Activated CD4-positive, alpha-beta T cell treated with anti-CD3 and anti-CD28 coated beads, Interleukin-2, amount 10 ng/mL, durations not matched to agents 24 days and 14 days (primary cell): Measurements from ENCODE around the gene SLC8A1. TPM values are rescaled to one million over a fixed set of nuclear protein-coding genes. Genes with fewer than 3 reads are reported as not detected.
"Not testable (repeated sequence)": the region's sequence is repeated elsewhere in the genome, so short reads cannot be mapped to it uniquely, and the experiment has no call there.

Experiments used
- DNase-seq: peaks from one replicate; pipeline ENCODE4 v3.0.0; 2022
- H3K27ac Mint-ChIP-seq: one replicate; pipeline ENCODE4 v1.8.0; 2022; ENCODE audit warnings: mild to moderate bottlenecking, mixed read lengths
- H3K27me3 Mint-ChIP-seq: one replicate; pipeline ENCODE4 v1.8.0; 2022; ENCODE audit warnings: mixed read lengths
- H3K36me3 Mint-ChIP-seq: one replicate; pipeline ENCODE4 v1.8.0; 2022; ENCODE audit warnings: low read depth, mild to moderate bottlenecking, mixed read lengths
- H3K4me1 Mint-ChIP-seq: one replicate; pipeline ENCODE4 v1.8.0; 2021; ENCODE audit warnings: mixed read lengths
- H3K4me3 Mint-ChIP-seq: one replicate; pipeline ENCODE4 v1.8.0; 2022; ENCODE audit warnings: mild to moderate bottlenecking, moderate library complexity, mixed read lengths
- H3K9me3 Mint-ChIP-seq: one replicate; pipeline ENCODE4 v1.8.0; 2021; ENCODE audit warnings: mixed read lengths
- intact Hi-C: fragments of 100-400 bp; cut with micrococcal nuclease; formaldehyde crosslinking; loops from one replicate; pipeline ENCODE4 v1.15.1; 2023
- total RNA-seq: library from RNA; stranded (reverse); gene quantifications from 2 replicates; pipeline ENCODE4 v1.2.3, GENCODE V29; 2022

SLC8A1 gene
- total RNA-seq, 1 donor from 2014 or later = 5.0 TPM

DNA sequence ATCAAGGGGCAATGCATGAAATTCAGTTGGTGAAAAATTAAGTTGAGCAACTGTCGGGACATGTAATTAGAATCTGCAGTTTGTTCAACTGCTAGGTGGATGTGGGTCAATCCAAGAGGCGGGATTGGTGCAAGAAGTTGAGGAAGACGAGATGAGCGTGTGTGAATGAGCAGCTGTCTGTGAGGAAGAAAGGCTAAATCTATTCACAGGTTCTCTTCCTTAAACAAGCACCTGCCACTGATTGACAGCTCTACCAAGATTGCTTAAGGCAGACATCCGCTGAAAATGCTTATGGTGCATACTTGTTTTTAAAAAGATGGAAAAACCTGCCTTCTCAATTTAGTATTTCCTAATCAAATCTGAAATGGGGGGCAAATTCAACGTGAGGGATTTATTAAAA, 349.4 kb downstream of the SLC8A1 start:
- no peaks in the 10 kb centered on the region for H3K9me3 Mint-ChIP-seq
- no peak overlapping the region for H3K4me3 Mint-ChIP-seq
- H3K4me1 Mint-ChIP-seq = peaks cover 1% of the 10 kb centered on the region
- H3K27ac Mint-ChIP-seq = no peak overlapping the region
- no peaks in the 10 kb centered on the region for H3K27me3 Mint-ChIP-seq
- no peak for DNase-seq
- H3K36me3 Mint-ChIP-seq = no peaks in the 10 kb centered on the region
- intact Hi-C loops = no loop called here

DNA sequence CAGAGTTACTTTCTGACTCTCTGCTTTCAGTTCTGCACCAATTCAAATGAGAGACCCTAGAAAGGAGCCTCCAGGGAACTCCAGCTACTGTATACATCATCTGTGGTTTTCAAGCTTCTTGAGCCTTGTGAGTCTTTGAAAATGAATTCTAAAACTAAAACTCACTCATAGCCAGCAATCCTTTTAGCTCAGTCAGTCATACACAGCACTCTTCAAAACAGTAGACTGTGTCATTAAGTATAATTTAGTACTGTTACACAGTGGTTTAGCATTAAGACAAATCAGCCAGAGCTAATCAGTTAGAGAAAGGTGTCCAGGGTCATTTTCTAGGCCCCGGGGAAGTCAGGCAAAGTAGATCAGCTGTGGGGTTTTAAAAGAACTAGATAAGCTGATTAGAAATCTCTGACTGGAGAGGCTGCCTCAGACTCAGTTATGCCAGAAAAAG, 350.7 kb downstream of the SLC8A1 start:
- Mint-ChIP-seq H3K36me3 (no peaks in the 10 kb centered on the region), H3K4me1 (peaks cover 1% of the 10 kb centered on the region), H3K9me3 (no peaks in the 10 kb centered on the region), H3K4me3 (no peak overlapping the region), H3K27ac (peak overlapping the region; percentile 45), H3K27me3 (no peaks in the 10 kb centered on the region)
- intact Hi-C loops = no loop called here
- DNase-seq = no peak

DNA sequence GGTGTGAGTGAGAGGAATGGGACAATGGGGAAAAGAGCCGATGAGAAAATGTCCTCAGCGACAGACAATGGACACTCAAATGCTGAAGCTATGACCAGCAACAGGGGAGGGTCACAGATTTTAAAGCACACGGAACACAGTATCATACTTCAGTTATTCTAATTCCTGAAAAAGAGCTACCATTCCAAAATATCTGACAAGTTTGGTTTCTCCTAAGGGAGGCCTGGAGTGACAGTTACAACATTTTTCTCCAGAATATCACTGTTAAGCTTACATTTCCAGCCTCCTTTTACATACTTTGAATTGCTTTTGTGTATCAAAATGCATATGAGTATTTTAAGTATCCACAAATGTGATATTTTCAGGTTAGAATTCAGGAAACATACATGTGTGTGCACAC, 351.2 kb downstream of the SLC8A1 start:
- Mint-ChIP-seq H3K27ac (no peak overlapping the region), H3K9me3 (no peaks in the 10 kb centered on the region), H3K4me3 (no peak overlapping the region), H3K27me3 (no peaks in the 10 kb centered on the region), H3K36me3 (no peaks in the 10 kb centered on the region), H3K4me1 (peaks cover 1% of the 10 kb centered on the region)
- intact Hi-C loops = no loop called here
- DNase-seq = no peak

DNA sequence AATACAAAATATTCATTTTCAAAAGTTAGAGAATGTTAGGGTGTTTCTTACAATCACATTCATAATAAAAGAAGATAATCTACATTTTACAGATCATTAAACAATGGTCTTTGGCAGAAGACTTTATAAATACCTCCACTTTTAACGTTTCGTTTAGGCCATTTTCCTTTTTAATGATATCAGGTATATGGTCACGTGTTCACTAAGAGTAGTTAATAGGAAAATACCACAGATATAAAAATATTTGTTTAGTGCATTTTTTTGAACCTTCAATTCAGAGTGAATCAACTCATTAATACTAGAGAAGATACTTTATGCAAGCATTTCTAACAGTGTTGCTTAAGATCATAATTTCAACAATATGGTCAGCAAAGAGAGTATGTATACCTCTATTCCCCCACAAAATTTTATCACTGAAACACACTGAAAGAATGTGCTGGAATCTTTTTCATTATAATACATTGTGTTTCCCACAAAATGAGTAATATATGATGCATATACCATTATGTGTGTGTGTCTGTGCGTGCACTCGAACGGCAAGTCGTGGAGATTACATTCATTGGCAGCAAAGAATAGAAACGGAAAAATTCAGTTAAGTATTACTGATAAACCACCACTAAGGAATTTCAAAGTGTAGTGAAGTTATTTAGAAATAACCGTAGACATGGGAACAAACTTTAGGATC, 353.0 kb downstream of the SLC8A1 start:
- intact Hi-C loops = no loop called here

DNA sequence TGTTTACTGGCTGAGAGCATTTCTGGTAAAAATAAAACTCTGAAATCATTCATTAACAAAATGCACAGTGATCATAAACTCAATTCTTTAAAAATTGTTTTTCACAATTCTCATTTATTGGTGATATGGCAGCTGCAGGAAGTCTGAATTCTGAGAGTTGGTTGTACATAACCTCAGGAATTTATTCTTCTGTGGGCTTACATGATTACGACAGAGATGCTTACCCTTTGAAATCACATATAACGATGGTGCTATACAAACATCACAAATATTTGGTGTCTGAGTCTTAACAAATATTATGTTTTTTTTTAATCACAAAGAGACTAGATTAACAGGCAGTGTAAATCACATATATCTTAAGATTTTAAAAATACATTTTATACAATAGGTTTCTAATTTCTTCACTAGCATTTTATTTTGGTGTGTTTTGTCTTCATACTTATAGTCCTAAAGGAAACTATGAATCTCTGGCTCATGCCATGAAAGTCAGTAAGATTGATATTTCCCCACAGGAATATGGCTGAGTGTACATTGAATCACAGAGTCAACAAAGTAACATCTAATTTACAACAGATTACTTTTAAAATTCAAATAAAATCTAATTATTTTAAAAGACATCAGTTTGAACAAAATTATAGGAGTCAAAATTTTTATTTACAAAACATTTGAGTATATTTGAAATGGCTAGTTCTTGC, 354.1 kb downstream of the SLC8A1 start:
- H3K27ac Mint-ChIP-seq = no peak overlapping the region

More for the DNA sequence above, 353.0 kb downstream of the SLC8A1 start:
- Mint-ChIP-seq H3K9me3 (no peaks in the 10 kb centered on the region), H3K36me3 (no peaks in the 10 kb centered on the region), H3K27me3 (no peaks in the 10 kb centered on the region), H3K27ac (no peak overlapping the region), H3K4me1 (peaks cover 1% of the 10 kb centered on the region), H3K4me3 (no peak overlapping the region)
- DNase-seq = no peak

DNA sequence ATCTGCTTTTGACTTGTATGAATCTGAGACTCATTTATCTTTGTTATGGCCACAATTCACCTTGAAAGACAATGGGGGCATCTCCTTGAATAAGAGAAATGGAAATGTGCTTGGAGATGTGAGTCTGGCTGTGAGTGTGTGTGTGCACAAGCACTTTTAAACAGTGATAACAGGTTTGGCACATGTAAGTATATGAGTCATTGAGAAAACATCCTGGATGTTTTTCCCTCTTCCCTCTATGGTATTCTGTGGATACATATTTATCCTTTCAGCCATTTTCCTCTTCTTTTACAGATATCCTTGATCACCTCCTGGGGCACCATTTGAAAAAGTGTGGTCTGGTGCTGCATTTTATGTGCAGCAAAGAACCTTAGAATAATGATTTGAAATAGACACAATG, 355.5 kb downstream of the SLC8A1 start:
- Mint-ChIP-seq H3K4me1 (peaks cover 1% of the 10 kb centered on the region), H3K4me3 (no peak overlapping the region), H3K27me3 (no peaks in the 10 kb centered on the region), H3K36me3 (no peaks in the 10 kb centered on the region), H3K27ac (no peak overlapping the region), H3K9me3 (no peaks in the 10 kb centered on the region)
- intact Hi-C loops = no loop called here
- DNase-seq = no peak

More for the DNA sequence above, 354.1 kb downstream of the SLC8A1 start:
- intact Hi-C loops = no loop called here
- Mint-ChIP-seq H3K4me1 (peaks cover 1% of the 10 kb centered on the region), H3K4me3 (no peak overlapping the region), H3K27me3 (no peaks in the 10 kb centered on the region), H3K36me3 (no peaks in the 10 kb centered on the region), H3K9me3 (no peaks in the 10 kb centered on the region)
- no peak for DNase-seq

DNA sequence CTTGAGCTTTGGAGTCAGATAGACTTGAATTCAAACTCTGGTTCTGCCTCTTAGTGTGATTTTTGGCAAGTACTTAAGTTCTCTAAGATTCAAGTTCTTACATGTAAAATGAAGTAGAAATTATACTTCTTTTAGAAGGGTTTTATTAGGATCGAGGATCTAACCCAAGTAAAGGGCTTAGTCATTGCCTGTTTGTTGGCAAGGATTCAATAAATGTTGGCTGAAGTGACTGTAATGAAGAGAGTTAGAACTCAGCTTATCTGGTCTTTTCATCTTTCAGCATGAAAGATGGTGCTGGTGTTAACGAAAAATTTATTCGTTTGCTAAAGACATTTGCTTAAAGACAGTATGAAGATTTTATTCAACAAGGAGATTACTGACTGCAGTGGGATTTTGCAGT, 356.9 kb downstream of the SLC8A1 start:
- Mint-ChIP-seq H3K27me3 (no peaks in the 10 kb centered on the region), H3K36me3 (no peaks in the 10 kb centered on the region), H3K27ac (no peak overlapping the region), H3K9me3 (no peaks in the 10 kb centered on the region), H3K4me3 (no peak overlapping the region), H3K4me1 (no peaks in the 10 kb centered on the region)
- intact Hi-C loops = no loop called here
- DNase-seq = no peak

DNA sequence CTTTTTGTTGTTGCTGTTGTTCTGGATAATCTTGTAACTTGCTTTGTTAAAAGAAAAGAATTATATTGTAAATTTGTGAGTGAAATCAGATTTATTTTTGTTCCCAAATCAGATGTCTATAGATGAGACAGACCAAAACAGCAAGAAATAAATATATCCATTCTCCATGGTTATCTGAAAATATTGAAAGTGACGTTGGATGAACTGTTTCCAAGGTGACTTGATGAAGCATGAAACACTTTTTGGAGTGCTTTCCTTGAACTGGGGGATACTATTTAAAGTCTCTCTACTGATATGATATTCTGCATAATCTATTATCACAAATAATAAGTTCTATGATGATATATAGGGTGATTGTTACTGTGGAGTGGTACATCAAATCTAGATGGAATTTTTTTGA, 357.4 kb downstream of the SLC8A1 start:
- no peak for DNase-seq
- Mint-ChIP-seq H3K27me3 (no peaks in the 10 kb centered on the region), H3K36me3 (no peaks in the 10 kb centered on the region), H3K4me1 (no peaks in the 10 kb centered on the region), H3K4me3 (no peak overlapping the region), H3K27ac (no peak overlapping the region), H3K9me3 (no peaks in the 10 kb centered on the region)
- intact Hi-C loops = no loop called here

DNA sequence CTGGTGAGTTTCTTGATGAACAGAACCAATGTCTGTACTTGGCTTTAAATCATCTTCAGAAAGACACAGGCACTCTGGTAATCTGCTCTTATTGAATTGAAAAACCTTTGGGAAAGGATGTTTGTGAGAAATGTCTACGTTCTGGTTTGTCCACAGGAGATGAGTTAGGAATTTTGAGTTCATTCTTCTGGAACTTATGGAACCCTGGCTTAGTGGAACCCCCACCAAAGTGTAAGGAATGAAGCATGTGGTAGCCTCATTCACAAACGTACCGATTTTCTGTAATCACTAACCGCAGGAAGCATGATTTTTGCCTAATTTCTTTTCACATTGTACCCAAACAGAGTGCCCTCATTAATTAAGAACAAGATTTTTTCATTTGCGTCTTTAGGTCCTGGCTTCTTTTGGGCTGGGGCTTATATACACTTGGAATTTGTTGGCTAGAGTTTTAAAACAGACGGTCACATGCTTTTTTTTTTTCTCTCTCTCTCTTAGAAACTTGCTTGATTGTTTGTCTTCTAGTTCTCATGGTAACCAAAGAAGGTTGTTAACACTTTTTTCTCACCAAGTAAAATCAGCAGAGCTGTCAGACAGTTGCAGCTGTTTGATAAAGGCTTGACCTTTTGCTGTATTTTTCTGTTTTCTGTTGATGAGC, 358.7 kb downstream of the SLC8A1 start:
- Mint-ChIP-seq H3K36me3 (no peaks in the 10 kb centered on the region), H3K4me3 (no peak overlapping the region), H3K27me3 (no peaks in the 10 kb centered on the region), H3K9me3 (no peaks in the 10 kb centered on the region), H3K27ac (no peak overlapping the region), H3K4me1 (no peaks in the 10 kb centered on the region)
- DNase-seq = no peak
- intact Hi-C loops = no loop called here

DNA sequence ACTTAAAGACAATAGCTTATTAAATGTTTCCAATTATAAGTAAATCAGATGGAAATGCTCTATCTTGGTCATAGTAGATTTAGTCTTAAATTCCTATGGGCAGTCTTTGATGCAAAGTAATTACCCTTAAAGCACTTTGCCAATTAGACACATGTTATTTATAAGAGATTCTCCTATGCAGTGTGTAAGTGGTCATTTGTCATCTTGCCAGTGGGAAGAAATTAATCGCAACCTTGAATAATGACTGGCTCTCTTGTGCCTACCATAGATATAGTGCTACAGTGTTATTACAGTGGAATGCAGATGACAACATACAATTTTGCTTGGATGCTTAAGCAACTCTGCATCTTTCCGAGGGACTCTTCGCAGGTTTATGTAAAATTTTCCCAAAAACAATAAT, 361.8 kb downstream of the SLC8A1 start:
- intact Hi-C loops = no loop called here
- Mint-ChIP-seq H3K9me3 (no peaks in the 10 kb centered on the region), H3K4me1 (peaks cover 2% of the 10 kb centered on the region), H3K4me3 (no peak overlapping the region), H3K36me3 (no peaks in the 10 kb centered on the region), H3K27me3 (no peaks in the 10 kb centered on the region), H3K27ac (no peak overlapping the region)
- DNase-seq = no peak

DNA sequence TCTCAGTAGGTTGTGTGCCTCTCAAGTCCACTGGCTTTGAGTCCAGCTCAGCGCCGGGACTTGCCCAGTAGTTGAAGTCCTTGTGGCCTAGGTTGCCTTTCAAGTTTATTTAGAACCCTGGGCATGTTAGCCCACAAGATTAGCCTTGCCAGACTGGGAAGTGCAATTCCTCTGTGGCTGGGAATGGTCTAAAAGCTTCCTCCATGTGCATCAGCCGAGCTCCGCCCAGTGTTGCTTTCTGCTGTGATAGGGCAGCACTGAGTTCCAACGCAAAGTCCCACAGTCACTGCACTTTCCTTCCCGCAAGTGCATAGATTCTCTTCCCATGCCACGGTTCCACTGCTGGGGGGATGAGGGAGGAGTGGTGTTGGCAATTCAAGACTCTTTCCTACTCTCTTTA, 364.0 kb downstream of the SLC8A1 start:
- Mint-ChIP-seq H3K27me3 (no peaks in the 10 kb centered on the region), H3K36me3 (no peaks in the 10 kb centered on the region), H3K4me1 (peaks cover 2% of the 10 kb centered on the region), H3K4me3 (no peak overlapping the region), H3K9me3 (no peaks in the 10 kb centered on the region), H3K27ac (no peak overlapping the region)
- DNase-seq = no peak
- intact Hi-C loops = no loop called here

DNA sequence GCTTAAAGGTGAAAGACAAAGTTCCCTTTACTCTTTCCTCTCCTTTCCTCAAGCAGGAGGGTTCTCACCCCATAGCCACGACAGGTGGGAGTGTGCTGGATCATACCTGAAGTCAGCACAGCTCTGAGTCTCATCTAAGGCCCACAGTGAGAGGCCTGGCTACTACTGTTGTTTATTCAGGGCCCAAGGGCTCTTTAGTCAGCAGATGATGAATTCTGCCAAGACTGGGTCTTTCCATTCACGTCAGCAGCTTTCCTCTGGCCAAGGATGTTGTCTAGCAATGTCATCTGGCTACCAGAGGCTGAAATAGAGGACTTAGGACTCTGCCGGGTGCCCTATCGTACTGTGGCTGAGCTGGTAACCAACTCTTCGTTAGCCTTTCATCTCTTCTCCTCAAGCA, 364.5 kb downstream of the SLC8A1 start:
- Mint-ChIP-seq H3K36me3 (no peaks in the 10 kb centered on the region), H3K9me3 (no peaks in the 10 kb centered on the region), H3K4me3 (no peak overlapping the region), H3K4me1 (peaks cover 2% of the 10 kb centered on the region), H3K27me3 (no peaks in the 10 kb centered on the region), H3K27ac (peak overlapping the region; percentile 22)
- intact Hi-C loops = no loop called here
- no peak for DNase-seq

DNA sequence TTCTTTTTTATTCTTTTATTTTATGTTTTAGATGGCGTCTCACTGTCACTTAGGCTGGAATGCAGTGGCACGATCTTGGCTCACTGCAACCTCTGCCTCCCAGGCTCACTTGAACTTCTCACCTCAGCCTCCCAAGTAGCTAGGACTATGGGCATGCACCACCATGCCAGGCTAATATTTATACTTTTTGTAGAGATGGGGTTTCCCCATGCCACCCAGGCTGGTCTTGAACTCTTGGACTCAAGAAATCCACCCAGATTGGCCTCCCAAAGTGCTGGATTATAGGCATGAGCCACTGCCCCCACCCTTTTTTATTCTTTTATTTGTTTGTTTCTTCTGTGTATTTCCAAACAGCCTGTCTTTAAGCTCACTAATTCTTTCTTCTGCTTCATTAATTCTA, 366.1 kb downstream of the SLC8A1 start:
- DNase-seq = no peak
- Mint-ChIP-seq H3K4me3 (no peak overlapping the region), H3K4me1 (peaks cover 2% of the 10 kb centered on the region), H3K36me3 (no peaks in the 10 kb centered on the region), H3K27me3 (no peaks in the 10 kb centered on the region), H3K9me3 (no peaks in the 10 kb centered on the region), H3K27ac (no peak overlapping the region)
- intact Hi-C loops = no loop called here

DNA sequence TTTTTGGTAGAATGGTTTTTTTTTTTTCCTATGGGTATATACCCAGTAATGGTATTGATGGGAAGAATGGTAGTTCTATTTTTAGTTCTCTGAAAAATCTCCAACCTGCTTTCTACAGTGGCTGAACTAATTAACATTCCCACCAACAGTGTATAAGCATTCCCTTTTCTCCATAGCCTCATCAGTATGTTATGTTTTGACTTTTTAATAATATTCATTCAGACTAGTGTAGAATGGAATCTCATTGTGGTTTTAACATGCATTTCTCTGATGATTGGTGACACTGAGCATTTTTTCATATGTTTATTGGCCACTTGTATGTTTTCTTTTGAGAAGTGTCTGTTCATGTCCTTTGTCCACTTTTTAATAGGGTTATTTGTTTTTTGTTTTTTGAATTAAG, 378.6 kb downstream of the SLC8A1 start:
- H3K27me3 Mint-ChIP-seq, intact Hi-C loops, H3K4me1 Mint-ChIP-seq, DNase-seq, H3K4me3 Mint-ChIP-seq, H3K36me3 Mint-ChIP-seq, H3K27ac Mint-ChIP-seq: not testable (repeated sequence)
- peaks cover 31% of the 10 kb centered on the region for H3K9me3 Mint-ChIP-seq
